Measurements from ENCODE around the gene ALDH16A1.

The ALDH16A1 gene

GRCh38 chr19:49490287-49491029 is 37.4 kb downstream of the ALDH16A1 start:
- no peak for DNase-seq

- no peak for DNase-seq
Observed at GRCh38 chr19:49491030-49491803, 38.2 kb downstream of the ALDH16A1 start.

GRCh38 chr19:49491804-49492572 is 39.0 kb downstream of the ALDH16A1 start:
- DNase-seq = no peak

- DNase-seq = no peak
Observed at GRCh38 chr19:49492573-49493405, 39.8 kb downstream of the ALDH16A1 start.

- DNase-seq = no peak
Observed at GRCh38 chr19:49496574-49497008, 43.6 kb downstream of the ALDH16A1 start.

- DNase-seq = no peak
Observed at GRCh38 chr19:49497047-49497788, 44.2 kb downstream of the ALDH16A1 start.

GRCh38 chr19:49497789-49498103 is 44.7 kb downstream of the ALDH16A1 start:
- no peak for DNase-seq

GRCh38 chr19:49498475-49498874 is 45.5 kb downstream of the ALDH16A1 start:
- no peak for DNase-seq

- no peak for DNase-seq
Observed at GRCh38 chr19:49499030-49499670, 46.1 kb downstream of the ALDH16A1 start.

- no peak for DNase-seq
Observed at GRCh38 chr19:49502866-49503581, 50.0 kb downstream of the ALDH16A1 start.

- no peak for DNase-seq
Observed at GRCh38 chr19:49503582-49503962, 50.5 kb downstream of the ALDH16A1 start.

- DNase-seq = peak; percentile 71
Observed at GRCh38 chr19:49506575-49507105, 53.6 kb downstream of the ALDH16A1 start.

GRCh38 chr19:49507803-49508494 is 54.9 kb downstream of the ALDH16A1 start:
- DNase-seq = no peak

GRCh38 chr19:49512970-49513745 is 60.1 kb downstream of the ALDH16A1 start:
- no peak for DNase-seq

- DNase-seq = no peak
Observed at GRCh38 chr19:49513746-49514118, 60.7 kb downstream of the ALDH16A1 start.

- DNase-seq = no peak
Observed at GRCh38 chr19:49514151-49514550, 61.1 kb downstream of the ALDH16A1 start.

GRCh38 chr19:49515767-49516166 is 62.7 kb downstream of the ALDH16A1 start:
- DNase-seq = no peak

- DNase-seq = no peak
Observed at GRCh38 chr19:49518033-49518432, 65.0 kb downstream of the ALDH16A1 start.

Data from activated CD4-positive, CD25-positive, alpha-beta regulatory T cell treated with anti-CD3 and anti-CD28 coated beads, Interleukin-2, amount 50 U/mL, for 72 hours (primary cell).